ENCODE measurements around the gene POLK.
"Not testable (repeated sequence)": the region's sequence is repeated elsewhere in the genome, so short reads cannot be mapped to it uniquely, and the experiment has no call there.

Gene POLK

GRCh38 chr5:75558221-75558620 is 46.5 kb downstream of the POLK start:
- TF ChIP-seq CTCF (IDR thresholded peaks at IDR 0.05; ENCODE audit: insufficient read depth, low read depth, low read length, missing control alignments) = no peak

GRCh38 chr5:75558981-75559632 is 47.4 kb downstream of the POLK start:
- no peak for TF ChIP-seq CTCF (IDR thresholded peaks at IDR 0.05; ENCODE audit: insufficient read depth, low read depth, low read length, missing control alignments)
- no peak overlapping the region for H3K4me3 ChIP-seq (ENCODE audit: low read length)
- DNase-seq (ENCODE audit: low read depth) = no peak

More at GRCh38 chr5:75558221-75558620, 46.5 kb downstream of the POLK start:
- DNase-seq (ENCODE audit: low read depth) = no peak
- no peak overlapping the region for H3K4me3 ChIP-seq (ENCODE audit: low read length)

- H3K4me3 ChIP-seq (ENCODE audit: low read length); DNase-seq (ENCODE audit: low read depth): not testable (repeated sequence)
Measured at GRCh38 chr5:75560655-75561054, 49.0 kb downstream of the POLK start.

- DNase-seq (ENCODE audit: low read depth) = peak; percentile 87
- H3K4me3 ChIP-seq (ENCODE audit: low read length) = not testable (repeated sequence)
Measured at GRCh38 chr5:75565991-75566709, 54.5 kb downstream of the POLK start.

GRCh38 chr5:75566710-75567309 is 55.1 kb downstream of the POLK start:
- TF ChIP-seq CTCF (IDR thresholded peaks at IDR 0.05; ENCODE audit: insufficient read depth, low read depth, low read length, missing control alignments) = no peak
- H3K4me3 ChIP-seq (ENCODE audit: low read length) = no peak overlapping the region
- DNase-seq (ENCODE audit: low read depth) = peak; percentile 90

GRCh38 chr5:75567710-75568109 is 56.0 kb downstream of the POLK start:
- TF ChIP-seq CTCF (IDR thresholded peaks at IDR 0.05; ENCODE audit: insufficient read depth, low read depth, low read length, missing control alignments) = no peak
- peak; percentile 45 for DNase-seq (ENCODE audit: low read depth)

GRCh38 chr5:75568202-75568601 is 56.5 kb downstream of the POLK start:
- no peak for TF ChIP-seq CTCF (IDR thresholded peaks at IDR 0.05; ENCODE audit: insufficient read depth, low read depth, low read length, missing control alignments)
- H3K4me3 ChIP-seq (ENCODE audit: low read length) = no peak overlapping the region
- no peak for DNase-seq (ENCODE audit: low read depth)

More at GRCh38 chr5:75567710-75568109, 56.0 kb downstream of the POLK start:
- H3K4me3 ChIP-seq (ENCODE audit: low read length) = no peak overlapping the region

- no peak for DNase-seq (ENCODE audit: low read depth)
- no peak for TF ChIP-seq CTCF (IDR thresholded peaks at IDR 0.05; ENCODE audit: insufficient read depth, low read depth, low read length, missing control alignments)
- H3K4me3 ChIP-seq (ENCODE audit: low read length) = no peak overlapping the region
Measured at GRCh38 chr5:75571547-75571946, 59.9 kb downstream of the POLK start.
